SK-N-MC (cell line): ENCODE measurements around the gene KRTAP12-2.

ENCODE experiments used
- DNase-seq: peaks from one replicate; pipeline ENCODE4 v3.0.0-alpha.2; 2011; ENCODE audit warnings: low read depth, low spot score
- H3K27ac ChIP-seq: fragments of 200-600 bp; sonication (generic); 2 replicates; pipeline ENCODE4 v1.5.1; 2016; ENCODE audit warnings: mixed run types
- H3K36me3 ChIP-seq: fragments of 200-600 bp; sonication (generic); 2 replicates; pipeline ENCODE4 v1.6.1; 2017; ENCODE audit warnings: antibody characterized with exemption, low read length, mixed read lengths; ENCODE audit not compliant: insufficient read depth
- H3K4me3 ChIP-seq: fragments of 200-600 bp; sonication (generic); 2 replicates; pipeline ENCODE4 v1.5.1; 2016
- H3K9ac ChIP-seq: fragments of 200-600 bp; sonication (generic); 2 replicates; pipeline ENCODE4 v1.8.0; 2017; ENCODE audit warnings: mixed run types, mixed read lengths; ENCODE audit not compliant: insufficient read length
- H3K9me3 ChIP-seq: fragments of 200-600 bp; sonication (generic); 2 replicates; pipeline ENCODE4 v1.6.1; 2017; ENCODE audit warnings: low read depth, mild to moderate bottlenecking, antibody characterized with exemption, low read length, moderate library complexity, mixed read lengths
- EZH2 ChIP-seq: fragments of 200-600 bp; sonication (generic); IDR thresholded peaks from one replicate; pipeline ENCODE4 v1.6.1; 2017; ENCODE audit warnings: antibody characterized with exemption
- FOXP2 ChIP-seq: optimal IDR thresholded peaks from 2 replicates; pipeline ENCODE3; 2011; ENCODE audit warnings: mild to moderate bottlenecking, moderate library complexity; ENCODE audit not compliant: insufficient read depth; ENCODE audit errors: extremely low read length, control extremely low read depth
- POLR2AphosphoS5 ChIP-seq: IDR thresholded peaks from 2 replicates; pipeline ENCODE4 v1.6.1; 2012; ENCODE audit warnings: mild to moderate bottlenecking, low read depth, low read length, borderline replicate concordance

KRTAP12-2 gene

DNA sequence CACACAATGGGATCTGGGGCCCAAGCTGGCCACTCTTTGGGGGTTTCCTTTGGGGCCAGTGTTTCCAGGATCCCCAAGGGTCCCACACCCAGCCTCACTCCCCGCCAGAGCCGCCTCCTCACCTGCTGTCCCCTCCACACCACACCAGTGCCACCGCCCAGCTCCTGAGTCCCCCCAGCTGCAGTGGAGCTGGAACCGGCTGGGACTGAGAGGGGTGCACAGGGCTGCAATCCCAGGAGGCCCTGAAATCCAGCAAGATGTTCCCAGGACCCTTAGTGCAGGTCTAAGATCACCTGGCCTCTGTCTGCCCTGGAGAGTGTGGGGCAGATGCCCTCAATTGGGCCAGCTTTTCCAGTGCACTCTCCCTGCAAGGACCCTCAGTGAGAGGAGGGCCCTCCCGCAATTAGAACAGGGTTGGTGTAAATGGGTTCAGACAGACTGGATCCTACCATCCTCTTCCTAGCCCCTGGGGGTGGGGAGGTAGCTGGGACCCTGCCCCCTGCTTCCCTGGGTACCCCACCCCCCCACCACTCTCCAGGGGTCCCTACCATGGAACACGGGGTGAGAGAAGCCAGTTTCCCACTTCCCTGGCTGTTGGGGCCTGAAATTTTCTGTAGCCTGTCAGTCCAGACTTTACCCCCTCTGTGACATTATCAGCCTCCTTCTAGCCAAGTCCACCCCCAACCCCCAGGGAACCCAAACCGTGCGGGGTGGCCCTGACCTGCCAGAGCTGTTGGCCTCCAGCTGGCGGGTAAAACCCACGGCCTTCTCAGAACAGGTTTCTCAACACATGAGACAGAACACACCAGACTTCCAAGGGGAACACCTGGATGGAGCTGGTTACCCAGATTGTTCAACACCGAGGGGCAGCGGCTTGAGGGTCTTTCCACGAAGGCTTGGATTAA, 37.3 kb upstream of the KRTAP12-2 start:
- H3K4me3 ChIP-seq = no peak overlapping the region
- H3K27ac ChIP-seq = no peak overlapping the region
- DNase-seq = no peak
- no peaks in the 10 kb centered on the region for H3K36me3 ChIP-seq
- no peak overlapping the region for H3K9ac ChIP-seq
- no peaks in the 10 kb centered on the region for H3K9me3 ChIP-seq
- TF ChIP-seq FOXP2 = no peak
- TF ChIP-seq POLR2AphosphoS5 = no peak
- no peak for TF ChIP-seq EZH2

DNA sequence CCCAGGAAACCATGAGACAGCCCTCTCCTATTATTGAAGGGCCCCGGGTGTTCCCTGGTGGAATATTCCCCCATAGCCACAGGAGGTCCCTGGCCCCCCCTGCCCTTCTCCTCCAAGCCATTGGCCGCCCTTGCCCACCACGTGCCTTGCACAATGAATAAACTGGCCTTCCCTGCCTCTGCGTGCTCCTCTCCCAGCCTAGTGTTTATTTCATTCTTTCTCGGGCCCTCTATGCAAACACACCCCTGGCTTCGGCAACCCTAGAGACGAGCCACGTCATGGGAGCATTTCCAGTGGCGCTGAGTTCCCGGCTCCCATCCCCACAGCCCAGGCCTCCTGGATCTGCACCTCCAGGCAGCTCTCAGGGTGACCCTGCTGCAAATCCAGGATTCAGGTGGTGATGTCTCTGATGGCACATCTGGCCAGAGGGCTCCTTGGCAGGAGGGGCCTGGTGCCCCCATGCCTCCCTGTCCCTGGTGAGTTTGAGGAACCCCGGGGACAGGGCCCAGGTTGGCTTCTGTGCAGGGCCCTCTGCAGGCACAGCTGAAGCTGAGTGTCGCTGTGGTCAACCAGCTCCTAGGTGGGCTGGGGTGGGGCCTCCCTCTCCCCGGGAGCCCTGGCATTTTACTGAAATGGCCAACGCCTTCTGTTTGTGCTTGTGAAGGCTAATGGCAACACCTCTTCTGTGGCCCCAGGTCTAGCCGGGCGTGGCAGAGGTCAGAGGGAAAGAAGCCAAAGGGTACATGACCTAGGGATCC, 36.4 kb upstream of the KRTAP12-2 start:
- Histone ChIP-seq H3K4me3 (no peak overlapping the region), H3K27ac (no peak overlapping the region)

DNA sequence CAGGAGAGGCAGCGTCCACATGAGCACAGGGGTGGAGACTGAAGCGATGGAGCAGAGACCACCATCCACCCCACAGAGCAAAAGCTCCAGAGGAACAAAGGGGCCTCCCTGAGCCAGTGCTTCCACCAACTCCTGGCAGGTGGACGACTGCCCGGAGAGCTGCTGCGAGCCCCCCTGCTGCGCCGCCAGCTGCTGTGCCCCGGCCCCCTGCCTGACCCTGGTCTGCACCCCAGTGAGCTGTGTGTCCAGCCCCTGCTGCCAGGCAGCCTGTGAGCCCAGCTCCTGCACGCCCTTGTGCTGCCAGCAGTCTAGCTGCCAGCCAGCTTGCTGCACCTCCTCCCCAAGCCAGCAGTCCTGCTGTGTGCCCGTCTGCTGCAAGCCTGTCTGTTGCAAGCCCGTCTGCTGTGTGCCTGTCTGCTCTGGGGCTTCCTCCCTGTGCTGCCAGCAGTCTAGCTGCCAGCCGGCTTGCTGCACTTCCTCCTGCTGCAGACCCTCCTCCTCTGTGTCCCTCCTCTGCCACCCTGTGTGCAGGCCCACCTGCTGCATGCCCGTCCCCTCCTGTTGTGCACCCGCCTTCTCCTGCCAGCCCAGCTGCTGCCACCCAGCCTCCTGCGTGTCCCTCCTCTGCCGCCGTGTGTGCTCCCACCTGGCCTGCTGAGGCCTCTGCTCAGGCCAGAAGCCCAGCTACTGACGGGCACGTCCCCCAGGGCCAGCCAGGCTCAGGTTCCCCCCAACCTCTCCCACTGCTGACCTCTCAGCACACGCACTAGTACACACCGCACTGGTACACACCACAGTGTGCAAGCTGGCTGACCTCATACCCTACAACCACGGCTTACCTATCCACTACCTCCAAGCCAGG, 35.6 kb upstream of the KRTAP12-2 start:
- Histone ChIP-seq H3K27ac (no peak overlapping the region), H3K9me3 (no peaks in the 10 kb centered on the region), H3K9ac (no peak overlapping the region), H3K36me3 (no peaks in the 10 kb centered on the region), H3K4me3 (no peak overlapping the region)
- TF ChIP-seq POLR2AphosphoS5 (no peak), FOXP2 (no peak)
- no peak for DNase-seq

More for the DNA sequence above, 36.4 kb upstream of the KRTAP12-2 start:
- no peaks in the 10 kb centered on the region for H3K36me3 ChIP-seq
- DNase-seq = no peak
- no peak for TF ChIP-seq POLR2AphosphoS5
- no peak for TF ChIP-seq EZH2
- no peak for TF ChIP-seq FOXP2
- H3K9ac ChIP-seq = no peak overlapping the region
- no peaks in the 10 kb centered on the region for H3K9me3 ChIP-seq

DNA sequence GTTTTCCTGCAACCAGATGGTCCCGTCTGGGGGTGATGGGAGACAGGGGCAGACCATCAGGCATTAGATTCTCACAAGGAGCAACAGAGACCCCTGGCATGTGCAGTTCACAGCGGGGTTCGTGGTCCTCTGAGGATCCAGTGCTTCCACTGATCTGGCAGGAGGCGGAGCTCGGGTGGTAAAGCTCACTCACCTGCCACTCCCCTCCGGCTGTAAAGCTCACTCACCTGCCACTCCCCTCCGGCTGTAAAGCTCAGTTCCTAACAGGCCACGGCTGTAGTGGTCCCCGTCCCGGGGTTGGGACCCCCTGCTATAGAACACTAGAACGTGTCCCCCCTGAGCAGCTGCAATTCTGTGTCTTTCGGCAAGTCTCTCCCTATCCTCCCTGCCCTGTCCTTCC, 34.8 kb upstream of the KRTAP12-2 start:
- no peaks in the 10 kb centered on the region for H3K9me3 ChIP-seq
- H3K4me3 ChIP-seq = no peak overlapping the region
- TF ChIP-seq POLR2AphosphoS5 (no peak), FOXP2 (no peak)
- no peak for DNase-seq
- H3K36me3 ChIP-seq = no peaks in the 10 kb centered on the region
- H3K9ac ChIP-seq = no peak overlapping the region
- no peak overlapping the region for H3K27ac ChIP-seq

DNA sequence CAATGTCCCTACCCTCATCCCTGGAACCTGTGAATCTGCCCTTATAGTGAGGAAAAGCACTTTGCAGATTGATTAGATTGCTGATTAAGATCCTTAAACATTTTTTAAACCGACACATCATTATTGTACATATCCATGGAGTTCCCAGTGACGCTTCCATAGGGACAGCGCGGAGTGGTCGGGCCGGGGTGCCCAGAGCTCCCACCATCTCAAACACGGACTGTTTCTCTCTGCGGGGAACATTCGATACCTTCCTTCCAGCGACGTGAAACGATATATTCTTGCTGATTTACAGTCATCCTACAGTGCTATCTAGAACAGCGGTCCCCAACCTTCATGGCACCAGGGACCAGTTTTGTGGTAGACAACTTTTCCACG, 34.3 kb upstream of the KRTAP12-2 start:
- Histone ChIP-seq H3K27ac (no peak overlapping the region), H3K9me3 (no peaks in the 10 kb centered on the region), H3K36me3 (no peaks in the 10 kb centered on the region), H3K4me3 (no peak overlapping the region), H3K9ac (no peak overlapping the region)
- TF ChIP-seq POLR2AphosphoS5 (no peak), FOXP2 (no peak), EZH2 (no peak)
- DNase-seq = no peak

DNA sequence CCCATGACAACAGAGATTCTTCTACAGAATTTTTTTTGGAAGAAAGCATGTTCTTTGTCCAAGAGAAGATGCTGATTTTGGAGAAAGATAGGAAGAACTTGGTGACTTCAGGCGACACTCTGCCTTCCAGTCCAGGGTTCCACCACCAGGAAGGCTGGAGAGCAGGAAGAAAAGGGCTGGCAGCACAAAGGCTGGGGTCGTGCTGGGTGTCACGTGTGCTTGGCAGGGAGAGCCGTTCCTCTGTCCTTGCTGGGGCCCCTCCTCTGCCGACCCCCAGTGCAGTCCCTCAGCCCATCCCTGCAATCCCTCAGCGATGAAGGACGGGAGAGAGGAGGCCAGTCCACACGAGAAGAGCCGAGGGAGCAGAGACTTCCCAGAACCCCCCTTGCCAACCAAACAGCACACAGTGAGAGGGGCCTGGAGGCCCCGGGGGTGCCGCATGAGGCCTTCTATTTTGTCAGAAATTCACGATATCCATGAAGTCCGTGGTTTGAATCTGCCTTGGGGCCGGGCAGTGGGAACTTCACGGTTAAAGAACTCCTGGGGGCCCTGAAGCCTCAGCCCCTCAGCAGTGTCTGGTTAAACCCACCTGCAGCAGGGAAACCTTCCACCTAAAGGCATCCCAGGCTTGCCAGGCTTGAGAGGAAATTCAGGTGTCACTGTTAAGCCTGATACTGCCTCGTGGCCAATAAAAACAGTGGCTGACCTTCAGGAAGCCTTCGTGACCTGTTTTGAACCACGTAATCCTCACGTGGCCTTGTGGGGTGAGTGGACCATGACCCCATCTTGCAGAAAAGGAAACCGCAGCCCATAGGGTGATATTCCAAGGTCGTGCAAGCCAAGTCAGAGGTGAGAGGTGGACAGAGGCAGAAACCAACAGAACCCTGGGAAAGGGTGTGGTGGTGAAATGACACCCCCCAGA, 33.6 kb upstream of the KRTAP12-2 start:
- H3K4me3 ChIP-seq = no peak overlapping the region
- no peak for TF ChIP-seq EZH2
- no peak for TF ChIP-seq POLR2AphosphoS5
- TF ChIP-seq FOXP2 = no peak
- no peak for DNase-seq
- H3K9me3 ChIP-seq = no peaks in the 10 kb centered on the region
- no peaks in the 10 kb centered on the region for H3K36me3 ChIP-seq
- H3K27ac ChIP-seq = no peak overlapping the region
- no peak overlapping the region for H3K9ac ChIP-seq

DNA sequence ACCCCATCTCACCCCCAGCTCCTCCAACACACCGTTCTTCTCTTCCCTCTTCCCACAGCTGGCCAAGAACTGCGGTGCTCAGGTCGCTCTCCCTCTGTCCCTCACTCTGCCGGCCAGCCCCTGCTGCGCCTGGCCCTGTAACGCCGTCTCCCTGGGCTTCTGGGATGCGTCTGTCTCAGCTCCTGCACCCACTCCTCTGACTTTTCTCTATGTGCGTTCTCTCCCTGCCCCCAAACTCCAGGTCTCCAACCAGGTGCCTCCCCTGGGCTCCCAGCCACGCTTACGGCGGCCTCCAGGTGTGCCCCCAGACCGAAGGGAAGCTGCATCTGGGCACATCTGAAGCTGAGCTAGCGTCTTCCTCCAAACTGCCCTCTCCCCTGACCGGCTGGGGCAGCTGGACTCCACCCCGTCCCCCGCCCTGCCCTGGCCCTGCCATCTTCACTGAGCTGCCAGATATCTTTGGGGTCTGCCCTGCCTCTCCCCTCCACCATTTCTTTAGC, 32.8 kb upstream of the KRTAP12-2 start:
- H3K9me3 ChIP-seq = no peaks in the 10 kb centered on the region
- no peak overlapping the region for H3K4me3 ChIP-seq
- TF ChIP-seq POLR2AphosphoS5 = no peak
- no peak for TF ChIP-seq FOXP2
- no peak for TF ChIP-seq EZH2

More for the DNA sequence above, 32.8 kb upstream of the KRTAP12-2 start:
- Histone ChIP-seq H3K36me3 (no peaks in the 10 kb centered on the region), H3K27ac (no peak overlapping the region), H3K9ac (no peak overlapping the region)
- no peak for DNase-seq
